ENCODE data around the gene CEP350. TPM values are rescaled to one million over a fixed set of nuclear protein-coding genes. Genes with fewer than 3 reads are reported as not detected.
A peak's percentile ranks its signal among the peaks of the same experiment; 100 is the strongest.

The CEP350 gene
- total and polyA plus RNA-seq, 2 of the 4 experiments (the other 2 are of a cell fraction): 5.0 to 36.4 TPM

GRCh38 chr1:180097326-180097605 lies 142.7 kb downstream of the CEP350 start:
- no peak overlapping the region for H2AFZ ChIP-seq (replicated peaks; ENCODE audit: low read length, poor library complexity)
- no peak overlapping the region for H3K4me3 ChIP-seq (ENCODE audit: insufficient read depth, low read depth, low read length)
- H3K4ac ChIP-seq (ENCODE audit: low read depth, low read length): peak overlapping the region; percentile 55; the same call in 1 of the 2 replicates
- intact Hi-C loops (cut with micrococcal nuclease) (no loop called here), in situ Hi-C loops (cut with MboI; ENCODE audit: low sequenced_read_pairs) (no loop called here), dilution Hi-C loops (cut with HindIII; ENCODE audit: low sequenced_read_pairs, unreplicated experiment) (no loop called here)
- peak overlapping the region; percentile 78 for H4K91ac ChIP-seq (ENCODE audit: insufficient read depth, low read depth, low read length)
- H3K9me1 ChIP-seq (ENCODE audit: insufficient read depth, low read length): peaks cover 10% of the 10 kb centered on the region
- H4K5ac ChIP-seq (ENCODE audit: low read depth, low read length): peak overlapping the region; percentile 86; the same call in 1 of the 2 replicates
- H2AK5ac ChIP-seq (ENCODE audit: low read depth, low read length): no peak overlapping the region
- peak overlapping the region; percentile 97 for H3K18ac ChIP-seq (ENCODE audit: low read depth, low read length)
- H3K14ac ChIP-seq (replicated peaks; ENCODE audit: low read depth, low read length): no peak overlapping the region
- peak overlapping the region; percentile 28 to 48; a peak in 2 of 4 replicates for H4K8ac ChIP-seq (ENCODE audit: low read depth in 2 of 2, low read length in 2 of 2)
- H3K56ac ChIP-seq (ENCODE audit: extremely low read depth, insufficient read depth, low read length): 0 out of 2 replicates have a peak overlapping the region, but pooled peaks have one; percentile 42
- no peak overlapping the region for H3K9ac ChIP-seq (ENCODE audit: low read depth, low read length)
- H3K4me2 ChIP-seq (ENCODE audit: low read depth, low read length): no peak overlapping the region
- H2BK20ac ChIP-seq (ENCODE audit: low read depth, low read length): peak overlapping the region; percentile 94
- peak overlapping the region; percentile 96 for H2BK5ac ChIP-seq (ENCODE audit: low read depth, low read length, poor library complexity, severe bottlenecking)
- DNase-seq (no peak), ATAC-seq (ENCODE audit: low read depth) (no peak)
- ChIA-PET POLR2A (ENCODE audit: unreplicated experiment) (no interaction called here), CTCF (no interaction called here)
- no CpG with 5 or more reads among the region's 2 CpGs for WGBS, 2 experiments (ENCODE audit: extremely low coverage in 2 of 2, insufficient read length in 1 of 2)
- H3K79me1 ChIP-seq (ENCODE audit: low read depth in 1 of 2, low read length in 2 of 2): peaks cover 3 to 20% of the 10 kb centered on the region in 2 experiments; a peak in 3 of 4 replicates
- H3K27me3 ChIP-seq (ENCODE audit: control insufficient read depth, insufficient read depth, low read length): no peaks in the 10 kb centered on the region
- peaks cover 33% of the 10 kb centered on the region for H3K4me1 ChIP-seq (ENCODE audit: control insufficient read depth, insufficient read depth, low read length)
- H3K27ac ChIP-seq (ENCODE audit: insufficient read depth, low read length): peak overlapping the region; percentile 98; the same call in 1 of the 2 replicates
- peaks cover 13% of the 10 kb centered on the region for H3K36me3 ChIP-seq (ENCODE audit: control insufficient read depth, insufficient read depth, low read length)
- H2BK15ac ChIP-seq (ENCODE audit: low read depth, low read length): peak overlapping the region; percentile 66; the same call in 2 of the 3 replicates
- no peaks in the 10 kb centered on the region for H3K9me3 ChIP-seq (ENCODE audit: control insufficient read depth, insufficient read depth, low read length)
- H2BK120ac ChIP-seq (ENCODE audit: low read depth, low read length): peak overlapping the region; percentile 94
- H3K23ac ChIP-seq (ENCODE audit: low read depth, low read length): peak overlapping the region; percentile 77; the same call in 1 of the 2 replicates
- no TSS peak for BruUV-seq (replicated peaks)
- peaks cover 3% of the 10 kb centered on the region; the same call in 1 of the 2 replicates for H4K20me1 ChIP-seq (ENCODE audit: insufficient read depth, low read length)
- TF ChIP-seq MAZ (IDR thresholded peaks at IDR 0.05; ENCODE audit: borderline replicate concordance, low read depth, low read length): no peak
- TF ChIP-seq CHD1 (IDR thresholded peaks at IDR 0.05; ENCODE audit: low read depth, low read length): no peak
- TF ChIP-seq, protein P1, sequence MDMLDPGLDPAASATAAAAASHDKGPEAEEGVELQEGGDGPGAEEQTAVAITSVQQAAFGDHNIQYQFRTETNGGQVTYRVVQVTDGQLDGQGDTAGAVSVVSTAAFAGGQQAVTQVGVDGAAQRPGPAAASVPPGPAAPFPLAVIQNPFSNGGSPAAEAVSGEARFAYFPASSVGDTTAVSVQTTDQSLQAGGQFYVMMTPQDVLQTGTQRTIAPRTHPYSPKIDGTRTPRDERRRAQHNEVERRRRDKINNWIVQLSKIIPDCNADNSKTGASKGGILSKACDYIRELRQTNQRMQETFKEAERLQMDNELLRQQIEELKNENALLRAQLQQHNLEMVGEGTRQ (IDR thresholded peaks at IDR 0.05; ENCODE audit: low read depth, low read length): no peak
- TF ChIP-seq BHLHE40 (IDR thresholded peaks at IDR 0.05; ENCODE audit: low read depth, low read length): no peak
- no peak for TF ChIP-seq NFE2L2 (IDR thresholded peaks at IDR 0.05; ENCODE audit: low read depth, low read length)
- TF ChIP-seq FOS (IDR thresholded peaks at IDR 0.05; ENCODE audit: low read depth, low read length): no peak
- no peak for TF ChIP-seq CTCF (conservative IDR thresholded peaks at IDR 0.05; ENCODE audit: low read depth, low read length)
- TF ChIP-seq MAFK (IDR thresholded peaks at IDR 0.05; ENCODE audit: low read depth, low read length): no peak
- no peak for TF ChIP-seq RFX5 (IDR thresholded peaks at IDR 0.05; ENCODE audit: low read depth, low read length)
- TF ChIP-seq RAD21 (IDR thresholded peaks at IDR 0.05; ENCODE audit: low read length): no peak
- TF ChIP-seq CEBPB (IDR thresholded peaks at IDR 0.05; ENCODE audit: low read depth, low read length): no peak
- no peak for TF ChIP-seq POLR2A (IDR thresholded peaks at IDR 0.05; ENCODE audit: low read depth, low read length)
- no peak overlapping the region for H2AK9ac ChIP-seq (replicated peaks; ENCODE audit: low read depth, low read length, poor library complexity)
